SK-MEL-5 (cell line): ENCODE results near the gene FAU. TPM values are rescaled to one million over a fixed set of nuclear protein-coding genes. Genes with fewer than 3 reads are reported as not detected.

Experiments used
- DNase-seq: peaks from one replicate; pipeline ENCODE4 v3.0.0-alpha.2; 2016; ENCODE audit warnings: low read depth, low spot score
- in situ Hi-C: cut with HindIII; loops from 2 replicates; pipeline ENCODE4 v1.10.0; 2016; ENCODE audit warnings: low sequenced_read_pairs, high pct_unique_total_duplicates, low pct_unique_long_range_greater_than_20kb
- total RNA-seq: library from RNA; depleted of rRNA; stranded (reverse); fragments of >200 nt; shearing (Covaris generic); gene quantifications from 2 replicates; pipeline ENCODE4 v1.2.3, GENCODE V29; 2014

Gene FAU
- total RNA-seq, 1 experiment from 2014 or later: 196 TPM

DNA sequence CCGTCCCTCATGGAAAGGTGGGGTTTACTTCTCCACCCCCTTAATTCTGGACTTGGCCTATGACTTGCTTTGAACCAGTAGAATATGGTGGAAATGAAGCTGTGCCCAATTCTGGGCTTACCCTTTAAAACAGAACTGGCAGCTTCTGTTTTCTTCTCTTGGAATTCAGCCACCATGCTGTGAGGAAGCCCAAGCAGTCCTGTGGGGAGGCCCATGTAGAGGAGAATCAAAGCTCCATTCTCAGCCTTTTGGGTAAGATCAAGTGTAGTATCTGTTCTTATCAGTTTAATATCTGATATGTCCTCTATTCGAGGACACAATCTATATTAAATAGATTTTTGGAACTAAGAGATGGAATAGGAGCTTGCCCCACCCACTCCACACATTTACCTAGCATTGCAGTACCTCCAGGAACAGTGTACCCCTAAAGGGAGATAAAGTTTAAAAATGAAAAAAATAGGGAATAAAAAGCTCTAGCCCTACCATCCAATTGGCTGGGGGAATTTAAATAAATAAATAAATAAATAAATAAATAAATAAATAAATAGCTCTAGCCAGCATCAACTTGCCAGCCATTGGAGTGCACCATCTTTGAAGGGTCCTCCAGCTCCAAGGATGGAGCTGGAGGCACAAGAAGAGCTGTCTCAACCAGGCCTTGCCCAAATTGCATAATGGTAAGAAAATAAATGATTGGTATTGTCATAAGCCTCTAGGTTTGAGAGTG lies 25.6 kb upstream of the FAU start:
- in situ Hi-C loops: no loop called here
- DNase-seq: no peak

DNA sequence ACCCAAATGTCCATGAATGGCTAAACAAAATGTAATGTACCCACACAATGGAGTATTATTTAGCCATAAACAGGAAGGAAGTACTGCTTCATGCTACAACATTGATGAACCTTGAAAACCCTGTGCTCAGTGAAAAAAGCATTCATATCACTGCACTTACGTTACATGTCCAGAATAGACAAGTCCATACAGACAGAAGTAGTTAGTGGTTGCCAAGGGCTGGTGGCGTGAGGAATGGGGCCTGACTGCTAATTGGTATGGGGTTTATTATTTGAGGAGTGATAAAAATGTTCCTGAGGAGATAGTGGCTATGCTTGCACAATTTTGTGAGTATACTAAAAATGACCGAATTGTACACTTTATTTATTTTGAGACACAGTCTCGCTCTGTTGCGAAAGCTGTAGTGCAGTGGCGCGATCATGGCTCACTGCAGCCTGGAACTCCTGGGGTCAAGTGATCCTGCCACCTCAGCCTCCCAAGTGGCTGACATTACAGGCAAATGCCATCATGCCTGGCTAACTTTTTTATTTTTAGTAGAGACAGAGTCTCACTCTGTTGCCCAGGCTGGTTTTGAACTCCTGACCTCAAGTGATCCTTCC lies 20.1 kb upstream of the FAU start:
- no peak for DNase-seq
- in situ Hi-C loops: no loop called here

DNA sequence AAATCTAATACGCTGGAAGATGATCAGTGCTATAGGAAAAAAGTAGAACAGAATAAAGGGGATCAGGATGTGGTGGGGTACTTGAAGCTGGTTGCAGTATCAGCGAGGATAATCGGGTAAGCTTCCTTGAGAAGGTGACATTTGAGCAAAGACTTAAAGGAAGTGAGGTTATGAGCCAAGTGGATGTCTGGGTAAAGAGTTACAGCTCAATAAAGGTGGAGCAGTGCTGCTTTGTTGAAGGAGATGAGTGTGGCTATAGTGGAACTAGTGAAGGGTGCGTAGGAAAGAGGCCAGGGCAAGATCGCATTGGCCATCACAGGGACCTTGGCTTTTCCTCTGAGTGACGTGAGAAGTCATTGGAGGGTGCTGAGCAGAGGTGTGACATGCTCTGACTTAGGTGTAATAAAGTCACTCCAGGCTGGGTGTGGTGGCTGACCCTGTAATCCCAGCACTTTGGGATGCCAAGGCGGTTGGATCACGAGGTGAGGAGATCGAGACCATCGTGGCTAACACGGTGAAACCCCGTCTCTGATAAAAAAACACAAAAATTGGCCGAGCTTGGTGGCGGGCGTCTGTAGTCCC lies 14.7 kb upstream of the FAU start:
- no peak for DNase-seq
- in situ Hi-C loops: no loop called here

DNA sequence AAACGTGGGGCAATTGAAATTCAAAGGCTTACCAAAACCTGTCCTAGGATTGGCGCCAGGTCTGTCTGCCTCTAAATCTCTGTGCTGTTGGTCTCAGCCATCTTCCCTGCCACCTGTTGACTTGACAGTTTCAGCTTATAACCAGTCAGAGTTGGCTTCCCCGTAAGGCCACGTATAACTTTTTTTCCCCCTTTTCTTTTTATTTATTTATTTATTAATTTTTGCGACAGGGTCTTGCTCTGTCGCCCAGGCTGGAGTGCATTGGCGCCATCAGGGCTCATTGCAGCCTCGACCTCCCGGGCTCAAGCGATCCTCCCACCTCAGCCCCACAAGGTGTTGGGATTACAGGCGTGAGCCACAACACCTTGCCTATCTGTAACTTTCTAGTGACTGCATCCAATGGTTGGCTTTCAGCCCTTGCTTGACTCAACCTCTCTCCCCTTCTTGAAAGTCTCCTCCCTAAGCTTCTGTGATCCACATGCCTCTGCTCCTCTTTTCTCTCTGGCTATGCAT lies 13.8 kb upstream of the FAU start:
- in situ Hi-C loops: no loop called here
- DNase-seq: no peak

DNA sequence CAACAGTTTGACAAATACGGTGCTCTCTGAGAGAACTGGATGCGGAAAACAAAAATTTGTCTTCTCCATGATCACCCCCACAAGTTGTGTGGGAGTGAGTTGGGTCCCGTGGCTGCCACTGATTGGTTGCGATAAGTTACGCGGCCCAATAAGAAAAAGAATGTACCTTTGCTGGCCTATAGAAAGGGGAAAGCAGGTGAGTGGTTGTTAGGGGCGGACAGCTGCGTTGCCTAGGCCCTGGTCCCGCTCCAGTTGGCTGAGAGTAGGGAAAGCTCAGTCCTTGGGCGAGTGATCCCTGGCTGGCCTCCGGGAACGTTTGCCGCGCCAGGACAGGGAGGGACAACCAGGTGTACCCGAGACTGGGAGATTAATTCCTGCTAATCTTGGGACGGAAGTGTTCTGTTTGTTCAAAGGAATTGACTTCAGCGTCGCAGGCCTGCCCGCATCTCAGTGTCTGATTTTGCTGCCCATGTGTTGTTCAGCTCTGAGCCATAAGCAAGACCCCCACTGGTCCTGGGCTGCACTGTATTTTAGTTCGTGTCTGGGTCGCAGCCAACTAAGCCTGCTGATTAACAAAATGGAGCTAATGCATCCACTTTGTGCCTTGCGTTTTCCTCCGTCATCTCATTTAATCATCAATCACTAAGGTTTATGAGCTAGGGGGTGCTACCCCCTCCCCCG lies 13.2 kb upstream of the FAU start:
- in situ Hi-C loops: no loop called here

DNA sequence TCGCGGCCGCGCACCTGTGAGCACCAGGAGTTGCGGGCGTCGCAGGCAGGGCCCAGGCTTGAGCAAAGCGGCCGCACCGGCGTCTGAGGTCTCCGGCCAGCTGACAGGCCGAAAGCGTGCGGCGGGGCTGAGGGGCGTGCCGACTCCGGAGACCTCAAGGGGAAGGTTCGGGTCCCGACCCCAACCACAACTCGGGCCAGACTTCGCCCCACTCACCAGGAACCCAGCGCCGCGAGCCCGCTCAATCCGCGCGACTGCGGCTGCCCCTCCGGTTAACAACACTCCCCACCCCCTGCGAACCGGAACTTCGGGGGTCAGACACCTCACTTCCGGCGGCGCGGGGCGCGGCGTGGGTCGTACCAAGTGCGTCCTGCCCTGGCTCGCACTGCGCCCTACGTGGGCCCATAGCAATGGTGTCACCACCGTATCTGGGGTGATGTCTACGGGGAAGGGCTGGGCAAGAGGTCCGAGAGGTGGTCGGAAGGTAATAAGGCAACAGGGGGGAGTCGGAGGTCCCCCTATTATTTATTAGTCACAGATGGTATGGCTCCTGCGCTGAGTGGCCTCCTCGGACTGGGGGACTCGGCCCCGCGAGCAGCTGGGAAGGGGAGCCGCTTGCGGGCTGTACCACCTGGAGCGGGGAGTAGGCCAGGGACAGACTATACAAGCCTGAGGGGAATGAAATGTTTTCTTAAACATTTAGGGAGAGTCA lies 12.5 kb upstream of the FAU start, which contains the start of gene SYVN1:
TSS of gene SYVN1 (minus strand) at position 280 of the 712 bp plus-strand sequence. CDS start 918 bp downstream, outside the sequence.
- DNase-seq: peak; percentile 81
- in situ Hi-C loops: no loop called here

More for the DNA sequence above, 13.2 kb upstream of the FAU start:
- DNase-seq: peak; percentile 95

DNA sequence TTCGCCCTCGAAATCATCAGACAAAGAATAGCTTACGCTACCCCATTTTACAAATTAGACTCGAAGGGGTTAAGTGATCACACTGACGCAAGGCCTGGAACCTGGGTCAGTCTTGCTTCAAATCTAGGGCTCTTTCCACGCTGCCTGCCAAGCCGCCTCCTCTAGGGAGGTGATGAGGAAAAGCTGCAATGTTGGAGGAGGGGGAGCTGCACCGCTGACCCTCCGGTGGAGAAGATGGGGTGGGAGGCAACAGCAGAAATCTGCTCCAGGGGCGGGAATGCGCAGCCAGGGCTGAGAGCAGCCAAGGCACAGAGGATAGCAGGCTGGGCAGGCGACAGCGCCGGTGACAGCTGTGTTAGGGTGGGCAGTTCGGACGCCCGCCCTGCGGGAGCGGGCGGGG lies 11.8 kb upstream of the FAU start:
- in situ Hi-C loops: no loop called here
- no peak for DNase-seq

DNA sequence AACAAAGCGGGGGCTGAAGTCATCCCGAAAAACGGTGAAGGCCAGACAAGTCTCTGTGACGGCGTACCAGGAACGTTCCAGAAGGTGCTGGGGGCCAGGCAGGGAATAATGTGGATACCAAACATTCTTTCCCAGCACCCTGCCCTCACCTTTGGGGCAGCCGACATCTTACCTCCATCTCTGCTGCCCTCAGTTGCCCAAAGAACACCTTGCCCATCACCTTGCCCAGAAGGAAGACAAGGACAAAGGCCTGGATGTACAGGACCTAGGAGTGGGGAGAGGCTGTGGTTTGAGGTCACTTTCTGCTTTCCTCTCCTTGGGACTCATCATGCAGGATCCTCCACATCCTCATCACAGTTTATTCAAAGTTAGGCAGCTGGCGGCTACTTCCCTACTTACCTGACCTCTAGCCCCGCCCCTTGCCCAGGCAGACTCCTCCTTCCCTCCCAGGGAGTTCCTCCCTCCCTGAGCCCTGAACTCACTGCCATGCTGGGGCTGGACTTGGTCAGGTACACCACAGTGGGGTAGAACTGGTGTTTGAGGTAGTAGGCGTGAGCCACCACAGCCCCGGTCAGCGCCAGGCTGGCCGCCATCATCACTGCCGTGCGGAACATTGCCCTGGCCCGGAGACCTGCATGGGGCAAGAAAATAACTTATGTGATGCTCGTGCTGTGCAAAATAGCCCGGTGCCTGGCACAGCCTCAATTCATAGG lies 11.2 kb upstream of the FAU start:
- DNase-seq: peak; percentile 34

DNA sequence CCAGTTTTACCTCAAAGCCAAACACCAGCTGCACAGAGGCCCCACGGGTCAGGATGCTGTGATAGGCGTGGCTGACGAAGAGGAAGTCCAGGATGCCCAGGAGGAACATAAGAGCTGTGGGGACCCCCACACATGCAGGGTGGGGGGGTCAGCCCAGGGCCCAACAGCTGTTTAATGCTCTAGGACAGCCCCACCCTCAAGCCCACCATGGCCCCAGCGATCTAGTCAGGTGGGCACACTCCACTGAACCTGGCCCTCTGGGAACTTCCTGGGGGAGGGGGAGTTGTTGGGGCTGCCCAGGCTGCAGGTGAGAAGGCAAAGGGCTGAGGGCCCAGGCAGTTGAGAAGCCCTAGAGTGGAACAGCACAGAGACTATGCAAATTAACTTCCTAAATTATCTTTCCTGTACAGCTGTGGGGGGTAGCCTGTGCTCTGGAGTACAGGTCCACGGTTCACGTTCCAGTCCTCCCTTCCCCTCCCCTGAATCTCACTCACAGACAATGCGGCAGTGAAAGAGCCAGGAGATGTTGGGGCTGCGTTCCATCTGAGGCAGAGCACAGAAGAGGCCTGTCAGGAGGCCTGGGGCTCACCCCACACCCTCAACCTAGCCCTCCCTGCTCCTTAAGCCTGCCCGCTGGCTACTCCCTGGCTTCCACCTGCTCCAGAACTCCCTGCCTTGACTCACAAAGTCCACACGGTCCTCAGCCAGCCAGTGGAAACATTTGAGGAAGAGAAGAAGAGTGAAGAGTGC lies 10.5 kb upstream of the FAU start:
- in situ Hi-C loops: no loop called here

More for the DNA sequence above, 11.2 kb upstream of the FAU start:
- in situ Hi-C loops: no loop called here

DNA sequence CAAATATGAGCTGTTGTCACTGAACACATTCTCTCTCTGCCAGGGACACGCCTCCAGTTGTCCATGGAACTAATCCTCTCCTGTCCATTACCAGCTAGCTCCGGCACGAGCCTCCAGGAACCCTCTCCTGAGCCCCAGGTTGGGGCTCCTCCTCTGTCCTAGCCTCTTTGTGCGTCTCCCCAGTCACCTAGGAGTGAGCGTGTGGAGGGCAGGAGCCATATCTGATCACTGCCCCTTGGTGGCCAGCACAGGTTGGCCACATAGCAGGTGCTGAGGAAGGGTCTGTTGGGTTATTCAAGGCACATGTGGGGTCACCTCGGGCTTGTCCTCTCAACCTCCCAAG lies 9.9 kb upstream of the FAU start:
- in situ Hi-C loops: no loop called here
- DNase-seq: no peak

More for the DNA sequence above, 10.5 kb upstream of the FAU start:
- DNase-seq: no peak

DNA sequence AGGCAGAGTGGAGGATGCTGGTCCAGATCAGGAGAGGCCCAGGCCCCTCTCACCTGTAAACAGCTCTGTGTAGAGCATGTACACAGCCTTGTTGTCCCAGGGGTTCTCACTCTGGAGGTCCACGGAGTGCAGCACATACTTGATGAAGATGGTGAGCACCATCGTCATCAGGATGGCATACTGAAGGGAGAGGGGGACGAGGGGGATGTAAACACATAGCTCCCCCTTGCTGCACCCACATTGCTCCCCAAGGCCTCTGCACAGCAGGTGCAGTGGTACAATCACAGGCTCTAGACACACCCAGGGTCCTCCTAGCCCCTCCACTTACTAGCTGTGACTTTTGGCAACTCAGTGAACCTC lies 9.5 kb upstream of the FAU start:
- DNase-seq: no peak
- in situ Hi-C loops: no loop called here

DNA sequence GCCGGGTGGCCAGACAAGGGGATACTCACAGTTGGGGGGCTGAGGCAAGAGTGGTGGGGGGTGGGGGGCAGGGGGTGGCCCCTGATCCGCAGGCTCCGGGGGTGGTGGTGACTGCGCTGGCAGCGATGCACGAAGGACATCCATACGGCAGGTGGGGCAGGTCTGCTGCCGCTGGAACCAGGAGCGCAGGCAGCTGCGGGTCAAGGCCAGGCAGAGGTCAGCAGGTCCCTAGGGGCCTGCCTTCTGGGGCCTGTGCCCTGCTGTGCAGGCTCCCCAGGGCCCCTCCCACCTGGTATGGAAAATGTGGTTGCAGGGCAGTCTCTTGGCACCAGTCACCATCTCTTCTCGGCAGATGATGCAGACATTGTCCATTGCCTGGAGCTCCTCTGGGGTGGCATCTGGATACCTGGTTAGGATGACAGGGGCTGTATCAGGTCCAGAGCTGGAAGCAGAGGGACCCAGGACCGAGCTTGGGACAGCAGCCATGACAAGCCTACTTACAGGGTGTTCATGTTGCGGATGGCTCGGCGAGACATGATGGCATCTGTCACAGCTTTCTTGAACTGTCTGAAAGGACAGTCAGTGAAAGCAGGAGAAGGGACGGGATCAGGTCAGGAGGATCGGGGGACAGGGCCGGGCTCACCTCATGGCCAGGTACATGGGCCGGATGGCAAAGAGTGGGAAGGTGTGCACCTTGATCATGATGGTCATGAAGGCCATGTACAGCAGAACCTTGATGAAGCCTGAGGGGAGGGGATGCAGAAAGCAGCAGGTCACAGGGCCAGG lies 8.9 kb upstream of the FAU start:
- DNase-seq: no peak
- in situ Hi-C loops: no loop called here

DNA sequence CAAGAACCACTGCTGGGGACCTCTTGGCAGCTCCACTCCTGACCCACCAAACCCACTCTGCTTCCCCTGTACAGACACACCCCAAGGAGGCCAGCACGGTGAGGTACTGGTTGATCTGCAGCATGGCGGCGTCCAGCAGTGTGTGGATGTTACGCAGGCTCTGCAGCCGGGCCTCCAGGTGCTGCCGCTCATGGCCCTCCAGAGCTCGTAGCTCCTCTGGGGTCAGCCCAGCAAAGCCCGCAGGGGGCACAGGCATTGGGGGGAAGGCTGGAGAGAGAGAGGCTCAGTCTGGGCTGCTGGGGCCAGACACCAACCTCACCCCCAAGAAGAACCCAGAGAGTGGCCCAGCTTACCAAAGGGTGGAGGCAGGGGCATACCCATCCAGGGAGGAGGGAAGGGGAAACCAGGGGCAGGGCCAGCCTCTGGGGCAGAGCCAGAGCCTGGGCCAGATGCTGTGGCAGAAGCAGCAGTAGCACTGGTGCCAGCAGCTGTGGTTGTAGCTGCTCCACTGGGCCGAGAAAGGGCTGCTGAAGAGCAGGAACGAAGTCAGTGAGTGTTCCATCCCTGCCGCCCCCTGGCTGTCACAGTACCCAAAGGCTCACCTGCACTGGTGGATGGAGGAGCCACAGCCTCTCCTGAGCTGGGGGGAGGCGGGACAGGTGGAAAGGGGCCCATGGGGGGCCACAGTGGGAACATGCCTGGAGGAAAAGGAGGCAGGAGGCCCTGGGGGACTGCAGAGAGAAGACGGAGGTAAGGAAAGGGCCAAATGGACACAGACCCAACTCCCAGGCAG lies 7.9 kb upstream of the FAU start:
- in situ Hi-C loops: no loop called here
- DNase-seq: no peak

DNA sequence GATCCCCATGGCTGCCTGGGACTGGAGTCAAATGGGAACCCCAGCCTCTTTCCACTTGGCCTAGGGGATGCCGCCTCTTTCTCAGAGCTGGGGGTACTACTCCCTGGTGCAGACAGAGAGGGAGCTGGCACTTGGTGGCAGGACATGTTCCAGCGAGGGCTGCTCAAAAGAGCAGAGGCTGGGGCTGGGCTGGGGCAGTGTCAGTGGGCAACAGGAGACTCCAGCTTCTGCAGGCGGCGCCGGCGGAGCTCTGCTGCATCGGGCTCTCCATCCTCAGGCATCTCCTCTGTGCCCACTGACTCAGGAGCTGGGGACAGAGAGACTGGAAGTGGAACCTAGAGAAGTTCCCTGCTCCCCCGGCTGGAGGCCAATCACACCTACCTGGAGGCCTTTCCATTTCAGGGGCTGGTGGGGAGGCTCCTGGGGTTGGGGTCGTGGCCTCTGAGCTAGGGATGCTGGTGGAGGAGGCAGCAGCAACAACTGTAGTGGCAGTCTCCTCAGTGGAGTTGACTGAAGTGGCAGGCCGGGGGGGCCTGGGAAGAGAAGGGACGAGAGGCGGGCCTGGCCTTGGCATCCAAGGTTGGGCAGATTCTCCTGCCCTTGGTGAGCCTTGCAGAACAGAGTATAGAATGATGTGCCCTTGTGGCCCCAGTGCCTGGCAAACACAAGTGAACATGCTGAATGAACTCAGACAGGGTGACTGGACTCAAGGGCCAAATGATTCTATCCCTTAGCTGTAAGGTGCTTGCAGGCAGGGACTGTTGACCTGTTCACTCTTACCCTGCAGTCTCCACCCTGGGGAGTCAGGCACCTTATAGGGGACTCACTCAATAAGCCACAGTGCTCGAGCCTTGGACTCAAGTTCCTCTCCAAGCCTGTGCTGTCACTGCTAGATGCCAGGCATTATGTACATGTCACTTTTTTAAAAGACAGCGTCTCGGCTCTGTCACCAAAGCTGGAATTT lies 6.5 kb upstream of the FAU start:
- no peak for DNase-seq
- in situ Hi-C loops: no loop called here
